ENCODE data around the gene STX2. TPM values are rescaled to one million over a fixed set of nuclear protein-coding genes. Genes with fewer than 3 reads are reported as not detected.

STX2 gene
- total and polyA plus RNA-seq, 4 donors: 11.9 to 28.4 (median 20.9) TPM

- no peak for TF ChIP-seq CTCF (IDR thresholded peaks at IDR 0.05; ENCODE audit: control extremely low read depth, extremely low read depth)
- H3K4me3 ChIP-seq: no peak overlapping the region
- DNase-seq (peak; percentile 39 to 59 (median 42)), ATAC-seq (ENCODE audit: insufficient read depth, low FRiP score) (no peak)
- H3K9me3 ChIP-seq (ENCODE audit: control insufficient read depth in 4 of 4, insufficient read depth in 3 of 4, low read length in 3 of 4): peaks cover 0 to 7% (median 1%) of the 10 kb centered on the region in 4 donors
- H3K9ac ChIP-seq (ENCODE audit: insufficient read depth in 1 of 2, low read length in 2 of 2): no peak overlapping the region
- WGBS, 2 donors: 75 to 97% methylated on average over 14 of the region's 14 CpGs
- no peaks in the 10 kb centered on the region for H3K36me3 ChIP-seq (ENCODE audit: control insufficient read depth in 4 of 4, insufficient read depth in 4 of 4, low read length in 4 of 4)
- H3K27ac ChIP-seq (ENCODE audit: low read depth in 1 of 2, low read length in 1 of 2): no peak overlapping the region
- H3K27me3 ChIP-seq (ENCODE audit: control insufficient read depth in 3 of 3, insufficient read depth in 3 of 3, low read length in 2 of 3): peaks cover 0 to 10% (median 0%) of the 10 kb centered on the region in 3 donors
- H3K4me1 ChIP-seq (ENCODE audit: control insufficient read depth in 5 of 5, insufficient read depth in 5 of 5, low read length in 5 of 5): no peaks in the 10 kb centered on the region
These were observed 74.4 kb downstream of the STX2 start for GRCh38 chr12:130764475-130765185.

DNA sequence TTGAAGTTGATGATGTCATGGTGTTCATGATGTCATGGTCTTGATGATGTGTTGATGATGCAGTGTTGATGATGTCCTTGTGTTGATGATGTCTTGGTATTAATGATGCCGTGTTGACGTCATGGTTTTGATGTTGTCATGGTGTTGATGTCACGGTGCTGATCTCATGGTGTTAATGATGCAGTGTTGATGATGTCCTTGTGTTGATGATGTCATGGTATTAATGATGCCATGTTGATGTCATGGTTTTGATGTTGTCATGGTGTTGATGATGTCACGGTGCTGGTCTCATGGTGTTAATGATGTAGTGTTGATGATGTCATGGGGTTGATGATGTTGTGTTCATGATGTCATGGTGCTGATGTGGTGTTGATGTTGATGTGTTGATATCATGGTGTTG lies 75.0 kb downstream of the STX2 start:
- Histone ChIP-seq H3K27me3 (ENCODE audit: control insufficient read depth in 3 of 3, insufficient read depth in 3 of 3, low read length in 2 of 3) (peaks cover 0 to 10% (median 0%) of the 10 kb centered on the region in 3 donors), H3K36me3 (ENCODE audit: control insufficient read depth in 4 of 4, insufficient read depth in 4 of 4, low read length in 4 of 4) (no peaks in the 10 kb centered on the region), H3K9me3 (ENCODE audit: control insufficient read depth in 4 of 4, insufficient read depth in 3 of 4, low read length in 3 of 4) (peaks cover 0 to 7% (median 1%) of the 10 kb centered on the region in 4 donors), H3K27ac (ENCODE audit: low read depth in 1 of 2, low read length in 1 of 2) (no peak overlapping the region), H3K4me1 (ENCODE audit: control insufficient read depth in 5 of 5, insufficient read depth in 5 of 5, low read length in 5 of 5) (no peaks in the 10 kb centered on the region), H3K4me3 (no peak overlapping the region), H3K9ac (ENCODE audit: insufficient read depth in 1 of 2, low read length in 2 of 2) (no peak overlapping the region)
- WGBS, 2 donors: 97 to 98% methylated on average over 4 of the region's 4 CpGs
- peak in 2 of 3 donors; percentile 28 to 55 for DNase-seq
- no peak for TF ChIP-seq CTCF (IDR thresholded peaks at IDR 0.05; ENCODE audit: control extremely low read depth, extremely low read depth)
- no peak for ATAC-seq (ENCODE audit: insufficient read depth, low FRiP score)

GRCh38 chr12:130762319-130762675 lies 76.8 kb downstream of the STX2 start:
- Histone ChIP-seq H3K4me3 (no peak overlapping the region), H3K27me3 (ENCODE audit: control insufficient read depth in 3 of 3, insufficient read depth in 3 of 3, low read length in 2 of 3) (peaks cover 0 to 10% (median 0%) of the 10 kb centered on the region in 3 donors), H3K9me3 (ENCODE audit: control insufficient read depth in 4 of 4, insufficient read depth in 3 of 4, low read length in 3 of 4) (peaks cover 0 to 7% (median 1%) of the 10 kb centered on the region in 4 donors), H3K9ac (ENCODE audit: insufficient read depth in 1 of 2, low read length in 2 of 2) (no peak overlapping the region), H3K4me1 (ENCODE audit: control insufficient read depth in 5 of 5, insufficient read depth in 5 of 5, low read length in 5 of 5) (no peaks in the 10 kb centered on the region), H3K27ac (ENCODE audit: low read depth in 1 of 2, low read length in 1 of 2) (no peak overlapping the region), H3K36me3 (ENCODE audit: control insufficient read depth in 4 of 4, insufficient read depth in 4 of 4, low read length in 4 of 4) (no peaks in the 10 kb centered on the region)
- no peak for DNase-seq
- 37 to 65% methylated on average over 10 of the region's 10 CpGs for WGBS, 2 donors
- no peak for TF ChIP-seq CTCF (IDR thresholded peaks at IDR 0.05; ENCODE audit: control extremely low read depth, extremely low read depth)
- ATAC-seq (ENCODE audit: insufficient read depth, low FRiP score): no peak
